Measurements from ENCODE around the gene PAXIP1. TPM values are rescaled to one million over a fixed set of nuclear protein-coding genes. Genes with fewer than 3 reads are reported as not detected.
A peak's percentile ranks its signal among the peaks of the same experiment; 100 is the strongest.

PAXIP1 gene
- total and polyA plus RNA-seq, 2 donors (not counting 1 experiment from before 2014, with no cell fraction given): 5.8 to 6.4 TPM

GRCh38 chr7:155009570-155010157 is 6.7 kb upstream of the PAXIP1 start:
- no peak for DNase-seq (ENCODE audit: low read depth in 2 of 2)
- Histone ChIP-seq H2AFZ (ENCODE audit: low read length) (no peak overlapping the region), H3K27me3 (ENCODE audit: control insufficient read depth, insufficient read depth, low read length) (no peaks in the 10 kb centered on the region), H3K9ac (ENCODE audit: insufficient read depth, low read length) (no peak overlapping the region), H3K9me3 (ENCODE audit: control insufficient read depth, insufficient read depth, low read depth, low read length) (no peaks in the 10 kb centered on the region), H3K4me3 (replicated peaks in 1 of 4; ENCODE audit: control extremely low read depth in 1 of 4, insufficient read depth in 1 of 4, low read depth in 3 of 4, low read length in 4 of 4) (no peak overlapping the region), H3K4me2 (ENCODE audit: extremely low read depth, insufficient read depth, low read length) (no peak overlapping the region), H3K79me2 (ENCODE audit: control insufficient read depth, insufficient read depth, low read length) (no peaks in the 10 kb centered on the region), H4K20me1 (ENCODE audit: control insufficient read depth, extremely low read depth, insufficient read depth, low read length) (no peaks in the 10 kb centered on the region), H3K27ac (ENCODE audit: insufficient read depth, low read length) (no peak overlapping the region), H3K36me3 (ENCODE audit: control insufficient read depth, insufficient read depth, low read length) (no peaks in the 10 kb centered on the region), H3K4me1 (ENCODE audit: control insufficient read depth, extremely low read depth, insufficient read depth, low read length) (peaks cover 3% of the 10 kb centered on the region)
- TF ChIP-seq EZH2 (IDR thresholded peaks at IDR 0.05; ENCODE audit: low read length, missing control alignments) (no peak), CTCF (conservative IDR thresholded peaks at IDR 0.05 in 1 of 2, IDR thresholded peaks at IDR 0.05 in 1 of 2; ENCODE audit: low read depth in 1 of 2, low read length in 2 of 2) (peak; percentile 15 to 39)

GRCh38 chr7:155007947-155008346 is 5.0 kb upstream of the PAXIP1 start:
- peak in 1 of 2 donors; percentile 5 for DNase-seq (ENCODE audit: low read depth in 2 of 2)
- H3K4me2 ChIP-seq (ENCODE audit: extremely low read depth, insufficient read depth, low read length): no peak overlapping the region
- H3K4me3 ChIP-seq (replicated peaks in 1 of 4; ENCODE audit: control extremely low read depth in 1 of 4, insufficient read depth in 1 of 4, low read depth in 3 of 4, low read length in 4 of 4): no peak overlapping the region
- no peaks in the 10 kb centered on the region for H3K36me3 ChIP-seq (ENCODE audit: control insufficient read depth, insufficient read depth, low read length)
- H3K4me1 ChIP-seq (ENCODE audit: control insufficient read depth, extremely low read depth, insufficient read depth, low read length): peaks cover 5% of the 10 kb centered on the region
- H3K9ac ChIP-seq (ENCODE audit: insufficient read depth, low read length): no peak overlapping the region
- H4K20me1 ChIP-seq (ENCODE audit: control insufficient read depth, extremely low read depth, insufficient read depth, low read length): no peaks in the 10 kb centered on the region
- H3K9me3 ChIP-seq (ENCODE audit: control insufficient read depth, insufficient read depth, low read depth, low read length): no peaks in the 10 kb centered on the region
- peaks cover 6% of the 10 kb centered on the region for H3K79me2 ChIP-seq (ENCODE audit: control insufficient read depth, insufficient read depth, low read length)
- no peak overlapping the region for H3K27ac ChIP-seq (ENCODE audit: insufficient read depth, low read length)
- H2AFZ ChIP-seq (ENCODE audit: low read length): no peak overlapping the region
- no peaks in the 10 kb centered on the region for H3K27me3 ChIP-seq (ENCODE audit: control insufficient read depth, insufficient read depth, low read length)
- TF ChIP-seq EZH2 (IDR thresholded peaks at IDR 0.05; ENCODE audit: low read length, missing control alignments) (no peak), CTCF (conservative IDR thresholded peaks at IDR 0.05 in 1 of 2, IDR thresholded peaks at IDR 0.05 in 1 of 2; ENCODE audit: low read depth in 1 of 2, low read length in 2 of 2) (peak in 1 of 2 donors; percentile 41)

GRCh38 chr7:155003376-155004214 is 671 bp upstream of the PAXIP1 start:
- Histone ChIP-seq H3K9ac (ENCODE audit: insufficient read depth, low read length) (peak overlapping the region; percentile 89), H3K27me3 (ENCODE audit: control insufficient read depth, insufficient read depth, low read length) (no peaks in the 10 kb centered on the region), H3K4me1 (ENCODE audit: control insufficient read depth, extremely low read depth, insufficient read depth, low read length) (peaks cover 5% of the 10 kb centered on the region), H3K9me3 (ENCODE audit: control insufficient read depth, insufficient read depth, low read depth, low read length) (no peaks in the 10 kb centered on the region), H3K4me2 (ENCODE audit: extremely low read depth, insufficient read depth, low read length) (peak overlapping the region; percentile 94), H2AFZ (ENCODE audit: low read length) (peak overlapping the region; percentile 94), H3K36me3 (ENCODE audit: control insufficient read depth, insufficient read depth, low read length) (peaks cover 2% of the 10 kb centered on the region), H3K27ac (ENCODE audit: insufficient read depth, low read length) (peak overlapping the region; percentile 90), H3K4me3 (replicated peaks in 1 of 4; ENCODE audit: control extremely low read depth in 1 of 4, insufficient read depth in 1 of 4, low read depth in 3 of 4, low read length in 4 of 4) (peak overlapping the region; percentile 88 to 96 (median 92)), H3K79me2 (ENCODE audit: control insufficient read depth, insufficient read depth, low read length) (peaks cover 28% of the 10 kb centered on the region), H4K20me1 (ENCODE audit: control insufficient read depth, extremely low read depth, insufficient read depth, low read length) (no peaks in the 10 kb centered on the region)
- TF ChIP-seq EZH2 (IDR thresholded peaks at IDR 0.05; ENCODE audit: low read length, missing control alignments) (no peak), CTCF (conservative IDR thresholded peaks at IDR 0.05 in 1 of 2, IDR thresholded peaks at IDR 0.05 in 1 of 2; ENCODE audit: low read depth in 1 of 2, low read length in 2 of 2) (no peak)
- DNase-seq (ENCODE audit: low read depth in 2 of 2): peak; percentile 71 to 82
